Testis (tissue), 3 donors: ENCODE results near the gene TBC1D24. TPM values are rescaled to one million over a fixed set of nuclear protein-coding genes. Genes with fewer than 3 reads are reported as not detected.

Experiments
- DNase-seq: peaks from one replicate; pipeline ENCODE4 v3.0.0-alpha.2; 2019
- H3K27ac ChIP-seq, 2 donors: fragments of 200-600 bp; sonication (generic); one replicate each; pipeline ENCODE4 v1.5.1; 2019
- H3K27me3 ChIP-seq: fragments of 200-600 bp; sonication (generic); one replicate; pipeline ENCODE4 v1.5.1; 2019
- H3K36me3 ChIP-seq: fragments of 200-600 bp; sonication (generic); one replicate; pipeline ENCODE4 v1.5.1; 2017; ENCODE audit warnings: low read depth; ENCODE audit errors: missing control alignments
- H3K4me1 ChIP-seq: fragments of 200-600 bp; sonication (generic); one replicate; pipeline ENCODE4 v1.5.1; 2019
- H3K4me3 ChIP-seq, 2 donors: fragments of 200-600 bp; sonication (generic); one replicate each; pipeline ENCODE4 v1.5.1; 2017 to 2019
- H3K9me3 ChIP-seq: fragments of 200-600 bp; sonication (generic); one replicate; pipeline ENCODE4 v1.5.1; 2017
- POLR2A ChIP-seq: fragments of 450-650 bp; IDR thresholded peaks from one replicate; pipeline ENCODE4 v1.6.1; 2017; ENCODE audit warnings: antibody characterized with exemption, mild to moderate bottlenecking, moderate library complexity
- WGBS, 2 donors: methylation state at CpG; one replicate each; pipeline ENCODE4 v1.1.5; 2018; 5-methylcytosine and 5-hydroxymethylcytosine counted together
- intact Hi-C: fragments of 100-400 bp; cut with DNase I; formaldehyde crosslinking; loops from one replicate; pipeline ENCODE4 v1.15.1; 2023; ENCODE audit warnings: low total_unique reads
- polyA plus RNA-seq: library from polyadenylated mRNA; stranded (reverse); fragments of 350-450 nt; fragmentation: Illumina TruSeq; extraction: RNeasy Lipid Tissue Mini Kit (QIAGEN cat#74804); gene quantifications from one replicate; pipeline ENCODE4 v1.2.3, GENCODE V29; 2014; ENCODE audit warnings: low read depth, low replicate concordance; ENCODE audit not compliant: insufficient read depth
- total RNA-seq, 2 donors: library from RNA; depleted of rRNA; stranded (reverse); fragments of >200 nt; gene quantifications; one replicate each; pipeline ENCODE4 v1.2.3, GENCODE V29; 2016
- TF ChIP-seq, protein P1 (sequence below), 3 experiments: fragments of 450-650 bp in 2 of 3; fragments of 200-600 bp in 1 of 3; sonication (generic) in 1 of 3; IDR thresholded peaks; one replicate each; pipeline ENCODE4 v1.5.1; 2016 to 2019; ENCODE audit warnings: antibody characterized with exemption in 3 of 3, mild to moderate bottlenecking in 2 of 3, moderate library complexity in 1 of 3

Gene TBC1D24
- total and polyA plus RNA-seq, 3 donors from 2014 or later: 5.3 to 13.5 (median 11.2) TPM

DNA sequence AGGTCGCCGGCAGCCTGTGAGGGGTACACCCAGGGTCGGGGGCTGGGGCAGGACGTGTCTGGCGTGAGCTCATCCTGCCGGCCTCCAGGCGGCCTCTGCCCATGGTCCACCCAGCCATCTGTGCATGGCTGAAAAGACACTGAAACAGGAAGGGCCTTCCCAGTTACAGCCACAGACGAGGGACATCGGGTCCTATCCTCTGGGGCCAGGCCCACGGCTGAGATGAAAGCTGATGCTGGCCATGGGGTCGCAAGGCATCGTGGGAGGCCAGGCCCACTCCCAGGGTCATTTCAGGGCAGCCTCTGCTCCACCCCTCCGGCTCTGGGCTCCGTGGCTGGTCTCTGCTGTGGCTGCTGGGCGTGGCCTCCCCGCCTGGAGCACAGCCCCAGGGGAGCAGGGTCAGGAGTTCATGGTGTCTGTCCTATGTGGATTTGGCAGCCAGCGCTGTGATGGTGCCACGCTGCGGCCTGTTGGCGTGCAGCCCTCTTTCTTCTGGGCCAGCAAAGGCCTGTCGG is 22.2 kb downstream of the TBC1D24 start:
- WGBS, 2 donors: 54 to 65% methylated on average over 8 to 21 of the region's 21 CpGs
- H3K4me1 ChIP-seq: peaks cover 23% of the 10 kb centered on the region
- H3K9me3 ChIP-seq: no peaks in the 10 kb centered on the region
- TF ChIP-seq, protein P1, sequence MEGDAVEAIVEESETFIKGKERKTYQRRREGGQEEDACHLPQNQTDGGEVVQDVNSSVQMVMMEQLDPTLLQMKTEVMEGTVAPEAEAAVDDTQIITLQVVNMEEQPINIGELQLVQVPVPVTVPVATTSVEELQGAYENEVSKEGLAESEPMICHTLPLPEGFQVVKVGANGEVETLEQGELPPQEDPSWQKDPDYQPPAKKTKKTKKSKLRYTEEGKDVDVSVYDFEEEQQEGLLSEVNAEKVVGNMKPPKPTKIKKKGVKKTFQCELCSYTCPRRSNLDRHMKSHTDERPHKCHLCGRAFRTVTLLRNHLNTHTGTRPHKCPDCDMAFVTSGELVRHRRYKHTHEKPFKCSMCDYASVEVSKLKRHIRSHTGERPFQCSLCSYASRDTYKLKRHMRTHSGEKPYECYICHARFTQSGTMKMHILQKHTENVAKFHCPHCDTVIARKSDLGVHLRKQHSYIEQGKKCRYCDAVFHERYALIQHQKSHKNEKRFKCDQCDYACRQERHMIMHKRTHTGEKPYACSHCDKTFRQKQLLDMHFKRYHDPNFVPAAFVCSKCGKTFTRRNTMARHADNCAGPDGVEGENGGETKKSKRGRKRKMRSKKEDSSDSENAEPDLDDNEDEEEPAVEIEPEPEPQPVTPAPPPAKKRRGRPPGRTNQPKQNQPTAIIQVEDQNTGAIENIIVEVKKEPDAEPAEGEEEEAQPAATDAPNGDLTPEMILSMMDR (IDR thresholded peaks at IDR 0.05): no peak
- TF ChIP-seq POLR2A: no peak
- intact Hi-C loops: no loop called here
- no peak overlapping the region for H3K27ac ChIP-seq
- H3K36me3 ChIP-seq: no peaks in the 10 kb centered on the region
- no peaks in the 10 kb centered on the region for H3K27me3 ChIP-seq
- no peak overlapping the region for H3K4me3 ChIP-seq
- peak; percentile 75 for DNase-seq

DNA sequence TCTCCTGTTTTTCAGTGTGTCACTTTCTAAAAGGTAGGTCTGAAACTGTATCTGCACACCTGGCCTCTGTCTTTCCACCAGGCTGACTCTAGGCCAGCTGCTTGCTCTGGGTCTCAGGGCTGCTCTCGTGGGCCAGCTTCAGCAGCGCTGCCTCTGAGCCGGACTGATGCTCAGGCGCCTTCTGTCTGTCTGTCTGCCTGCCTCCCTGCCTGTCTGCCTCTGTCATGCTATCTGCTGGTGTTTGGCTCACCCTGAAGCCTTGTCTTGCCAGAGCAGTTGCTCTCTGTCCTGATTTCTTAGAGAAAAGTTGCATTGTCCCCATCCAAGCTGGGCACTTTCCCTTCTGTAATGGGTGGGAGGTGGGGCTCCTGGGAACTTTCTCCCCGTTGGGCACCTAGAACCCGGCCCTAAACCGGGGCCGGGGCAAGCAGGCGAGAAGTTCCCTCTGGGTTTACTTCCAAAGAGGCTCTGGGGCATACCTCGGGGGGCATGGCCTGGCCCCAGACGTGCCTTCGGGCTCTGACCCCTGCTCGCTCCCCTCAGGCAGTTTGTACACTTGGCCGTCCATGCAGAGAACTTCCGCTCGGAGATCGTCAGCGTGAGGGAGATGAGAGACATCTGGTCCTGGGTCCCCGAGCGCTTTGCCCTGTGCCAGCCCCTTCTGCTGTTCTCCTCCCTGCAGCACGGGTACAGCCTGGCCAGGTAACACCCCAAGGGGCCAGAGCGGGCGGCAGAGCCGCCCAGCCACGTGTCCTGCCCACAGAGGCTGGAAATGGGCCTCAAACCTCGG is 23.0 kb downstream of the TBC1D24 start:
- TF ChIP-seq, protein P1 (IDR thresholded peaks at IDR 0.05): no peak
- TF ChIP-seq POLR2A: no peak
- intact Hi-C loops: no loop called here
- WGBS, 2 donors: 75 to 80% methylated on average over 15 to 26 of the region's 26 CpGs
- H3K4me3 ChIP-seq: no peak overlapping the region
- DNase-seq: no peak
- H3K36me3 ChIP-seq: no peaks in the 10 kb centered on the region
- H3K4me1 ChIP-seq: peaks cover 28% of the 10 kb centered on the region
- H3K9me3 ChIP-seq: no peaks in the 10 kb centered on the region
- no peak overlapping the region for H3K27ac ChIP-seq
- no peaks in the 10 kb centered on the region for H3K27me3 ChIP-seq

- Histone ChIP-seq H3K4me1 (peaks cover 30% of the 10 kb centered on the region), H3K36me3 (no peaks in the 10 kb centered on the region), H3K27me3 (no peaks in the 10 kb centered on the region), H3K4me3 (no peak overlapping the region), H3K27ac (no peak overlapping the region), H3K9me3 (no peaks in the 10 kb centered on the region)
- intact Hi-C loops: no loop called here
- WGBS, 2 donors: 77% methylated on average over 15 of the region's 15 CpGs; no CpG with 5 or more reads in 1 of the 2 donors
- TF ChIP-seq, protein P1 (IDR thresholded peaks at IDR 0.05): no peak
- TF ChIP-seq POLR2A: no peak
- no peak for DNase-seq
These were observed 23.8 kb downstream of the TBC1D24 start for GRCh38 chr16:2498531-2499253.

- intact Hi-C loops: no loop called here
- WGBS, 2 donors: 80 to 88% methylated on average over 1 to 6 of the region's 6 CpGs
These were observed 24.5 kb downstream of the TBC1D24 start for GRCh38 chr16:2499454-2499853.

More at GRCh38 chr16:2499454-2499853, 24.5 kb downstream of the TBC1D24 start:
- no peak for TF ChIP-seq POLR2A
- TF ChIP-seq, protein P1 (IDR thresholded peaks at IDR 0.05): no peak
- no peak for DNase-seq
- Histone ChIP-seq H3K27ac (no peak overlapping the region), H3K4me3 (no peak overlapping the region), H3K36me3 (no peaks in the 10 kb centered on the region), H3K9me3 (no peaks in the 10 kb centered on the region), H3K27me3 (no peaks in the 10 kb centered on the region), H3K4me1 (peaks cover 30% of the 10 kb centered on the region)
